Measurements from ENCODE around the gene ATP13A4. TPM values are rescaled to one million over a fixed set of nuclear protein-coding genes. Genes with fewer than 3 reads are reported as not detected.

ATP13A4 gene
- total RNA-seq, 1 experiment from 2014 or later = 0.02 TPM

- DNase-seq (ENCODE audit: low spot score) = no peak
These were observed 58.0 kb downstream of the ATP13A4 start for GRCh38 chr3:193496658-193497057.

GRCh38 chr3:193491026-193491425 is 63.7 kb downstream of the ATP13A4 start:
- no peak for DNase-seq (ENCODE audit: low spot score)

GRCh38 chr3:193490580-193490979 is 64.1 kb downstream of the ATP13A4 start:
- DNase-seq (ENCODE audit: low spot score) = no peak

GRCh38 chr3:193489949-193490348 is 64.7 kb downstream of the ATP13A4 start:
- no peak for DNase-seq (ENCODE audit: low spot score)

GRCh38 chr3:193488741-193489140 is 66.0 kb downstream of the ATP13A4 start:
- no peak for DNase-seq (ENCODE audit: low spot score)

- no peak for DNase-seq (ENCODE audit: low spot score)
These were observed 70.6 kb downstream of the ATP13A4 start for GRCh38 chr3:193483988-193484539.

GRCh38 chr3:193481436-193481835 is 73.3 kb downstream of the ATP13A4 start:
- no peak for DNase-seq (ENCODE audit: low spot score)

GRCh38 chr3:193474446-193474845 is 80.2 kb downstream of the ATP13A4 start:
- DNase-seq (ENCODE audit: low spot score) = no peak

- no peak for DNase-seq (ENCODE audit: low spot score)
These were observed 84.0 kb downstream of the ATP13A4 start for GRCh38 chr3:193470710-193471109.

GRCh38 chr3:193465992-193466608 is 88.6 kb downstream of the ATP13A4 start:
- DNase-seq (ENCODE audit: low spot score) = no peak

- DNase-seq (ENCODE audit: low spot score) = no peak
These were observed 89.8 kb downstream of the ATP13A4 start for GRCh38 chr3:193464889-193465288.

GRCh38 chr3:193457526-193457925 is 97.2 kb downstream of the ATP13A4 start:
- DNase-seq (ENCODE audit: low spot score) = no peak

- DNase-seq (ENCODE audit: low spot score) = peak; percentile 14
These were observed 102.4 kb downstream of the ATP13A4 start for GRCh38 chr3:193452338-193452737.

- no peak for DNase-seq (ENCODE audit: low spot score)
These were observed 102.8 kb downstream of the ATP13A4 start for GRCh38 chr3:193451902-193452301.

GRCh38 chr3:193446965-193447602 is 107.6 kb downstream of the ATP13A4 start:
- no peak for DNase-seq (ENCODE audit: low spot score)

GRCh38 chr3:193439423-193439822 is 115.3 kb downstream of the ATP13A4 start:
- DNase-seq (ENCODE audit: low spot score) = no peak

- DNase-seq (ENCODE audit: low spot score) = no peak
These were observed 135.9 kb downstream of the ATP13A4 start for GRCh38 chr3:193418576-193419373.

GRCh38 chr3:193416629-193417028 is 138.1 kb downstream of the ATP13A4 start:
- DNase-seq (ENCODE audit: low spot score) = no peak

- no peak for DNase-seq (ENCODE audit: low spot score)
These were observed 147.0 kb downstream of the ATP13A4 start for GRCh38 chr3:193407688-193408087.

GRCh38 chr3:193407112-193407511 is 147.6 kb downstream of the ATP13A4 start:
- DNase-seq (ENCODE audit: low spot score) = no peak

- DNase-seq (ENCODE audit: low spot score) = no peak
These were observed 151.4 kb downstream of the ATP13A4 start for GRCh38 chr3:193403307-193403706.

GRCh38 chr3:193400304-193400703 is 154.4 kb downstream of the ATP13A4 start:
- DNase-seq (ENCODE audit: low spot score) = no peak

Measured in H4 (cell line).